Measurements from ENCODE around the gene CYRIA.

Gene CYRIA

GRCh38 chr2:16666449-16666801, 791 bp upstream of the CYRIA start:
- no peak for DNase-seq

- no peak for DNase-seq
Observed at GRCh38 chr2:16664809-16665747, 556 bp downstream of the CYRIA start.

- DNase-seq, result no peak
Observed at GRCh38 chr2:16664052-16664731, 1.4 kb downstream of the CYRIA start.

- no peak for DNase-seq
Observed at GRCh38 chr2:16663121-16663905, 2.3 kb downstream of the CYRIA start.

GRCh38 chr2:16661936-16662839, 3.4 kb downstream of the CYRIA start:
- no peak for DNase-seq

- no peak for DNase-seq
Observed at GRCh38 chr2:16661526-16661925, 4.1 kb downstream of the CYRIA start.

GRCh38 chr2:16660556-16660955, 5.1 kb downstream of the CYRIA start:
- DNase-seq, result no peak

GRCh38 chr2:16660114-16660513, 5.5 kb downstream of the CYRIA start:
- DNase-seq, result no peak

- DNase-seq, result no peak
Observed at GRCh38 chr2:16658076-16658739, 7.4 kb downstream of the CYRIA start.

- DNase-seq, result no peak
Observed at GRCh38 chr2:16657671-16658070, 8.0 kb downstream of the CYRIA start.

- DNase-seq, result no peak
Observed at GRCh38 chr2:16656784-16657391, 8.7 kb downstream of the CYRIA start.

- DNase-seq, result no peak
Observed at GRCh38 chr2:16655905-16656642, 9.6 kb downstream of the CYRIA start.

- DNase-seq, result no peak
Observed at GRCh38 chr2:16655445-16655837, 10.2 kb downstream of the CYRIA start.

GRCh38 chr2:16654833-16655444, 10.7 kb downstream of the CYRIA start:
- no peak for DNase-seq

GRCh38 chr2:16653799-16654198, 11.8 kb downstream of the CYRIA start:
- no peak for DNase-seq

GRCh38 chr2:16653083-16653375, 12.6 kb downstream of the CYRIA start:
- DNase-seq, result no peak

GRCh38 chr2:16652296-16653082, 13.1 kb downstream of the CYRIA start:
- DNase-seq, result no peak

- no peak for DNase-seq
Observed at GRCh38 chr2:16650287-16651249, 15.1 kb downstream of the CYRIA start.
